Pancreas (tissue), 10 donors: ENCODE results near the gene SNX18. TPM values are rescaled to one million over a fixed set of nuclear protein-coding genes. Genes with fewer than 3 reads are reported as not detected.

Source experiments
- ATAC-seq, 4 donors: fragments of 200-7000 bp; cut with Tn5 transposase; one replicate each; pipeline versions ENCODE4 v1.8.0 to v1.9.1; 2020; ENCODE audit warnings: mild to moderate bottlenecking in 4 of 4, moderate library complexity in 4 of 4
- DNase-seq, 6 donors: peaks; one replicate each; pipeline ENCODE4 v3.0.0-alpha.2; 2020
- FAIRE-seq: peaks from 2 replicates; lab custom pipeline; 2012; peaks lifted over from hg19 to GRCh38; lab: Jason Lieb, UNC
- H3K27ac ChIP-seq, 4 donors: fragments of 200-600 bp; sonication (generic); 1 replicate in 3 of 4; 2 replicates in 1 of 4; pipeline versions ENCODE4 v1.5.0 to v1.8.0; 2020
- H3K27me3 ChIP-seq, 4 donors: fragments of 200-600 bp; one replicate each; pipeline ENCODE4 v1.8.0; 2021
- H3K36me3 ChIP-seq, 3 donors: fragments of 200-600 bp; sonication (generic) in 1 of 3; one replicate each; pipeline versions ENCODE4 v1.5.0 to v1.8.0; 2020 to 2021
- H3K4me1 ChIP-seq, 3 donors: fragments of 200-600 bp; one replicate each; pipeline ENCODE4 v1.8.0; 2021
- H3K4me3 ChIP-seq, 4 donors: fragments of 200-600 bp; sonication (generic) in 2 of 4; one replicate each; pipeline versions ENCODE4 v1.5.0 to v1.8.0; 2020 to 2021
- H3K9me3 ChIP-seq, 4 donors: fragments of 200-600 bp; one replicate each; pipeline ENCODE4 v1.8.0; 2021
- WGBS, 2 donors: extraction: QIAGEN DNeasy Blood & Tissue Kit; methylation state at CpG; one replicate each; pipeline ENCODE4 v1.1.7; 2013; 5-methylcytosine and 5-hydroxymethylcytosine counted together
- intact Hi-C, 3 donors: fragments of 100-400 bp; cut with DNase I; formaldehyde crosslinking; loops; one replicate each; pipeline versions ENCODE4 v1.11.1 to v1.14.2; 2022
- polyA plus RNA-seq, 2 donors: library from polyadenylated mRNA; stranded (reverse); fragments of 200-250 nt; gene quantifications; one replicate each; pipeline ENCODE4 v1.2.3, GENCODE V29; 2013
- total RNA-seq, 6 donors: library from RNA; stranded (reverse); fragmentation: NEBNext Ultra II Directional in 4 of 6; extraction: Animal tissue kit (Norgen Biotek cat#: 25700) in 4 of 6; gene quantifications; one replicate each; pipeline versions ENCODE4 v1.2.1 to v1.2.4, GENCODE V29; 2021 to 2023
- TF ChIP-seq, protein P1 (sequence below), 4 donors: fragments of 200-600 bp; sonication (generic) in 3 of 4; IDR thresholded peaks; one replicate each; pipeline versions ENCODE4 v1.5.0 to v1.8.0; 2021; ENCODE audit warnings: antibody characterized with exemption in 4 of 4
- donor health status: healthy with polysubstance abuse.
- donor health status: DM: no; HTN: no; CAD: no; lungs with moderate emphysema.
- donor health status: DM: no; HTN: no; CAD: no.
- donor health status: control.
- donor health status: control.
- donor health status: Bipolar disorder and iron deficiency.
- donor health status: DM: yes; HTN: yes; CAD: no.
- donor health status: DM: no; HTN: no; CAD: no.
- donor health status: DM: no; HTN: no; CAD: no.
- donor health status: DM: yes; HTN: yes; CAD: no.

SNX18 gene
- total and polyA plus RNA-seq, 8 donors: 2.9 to 20.0 (median 12.1) TPM

DNA sequence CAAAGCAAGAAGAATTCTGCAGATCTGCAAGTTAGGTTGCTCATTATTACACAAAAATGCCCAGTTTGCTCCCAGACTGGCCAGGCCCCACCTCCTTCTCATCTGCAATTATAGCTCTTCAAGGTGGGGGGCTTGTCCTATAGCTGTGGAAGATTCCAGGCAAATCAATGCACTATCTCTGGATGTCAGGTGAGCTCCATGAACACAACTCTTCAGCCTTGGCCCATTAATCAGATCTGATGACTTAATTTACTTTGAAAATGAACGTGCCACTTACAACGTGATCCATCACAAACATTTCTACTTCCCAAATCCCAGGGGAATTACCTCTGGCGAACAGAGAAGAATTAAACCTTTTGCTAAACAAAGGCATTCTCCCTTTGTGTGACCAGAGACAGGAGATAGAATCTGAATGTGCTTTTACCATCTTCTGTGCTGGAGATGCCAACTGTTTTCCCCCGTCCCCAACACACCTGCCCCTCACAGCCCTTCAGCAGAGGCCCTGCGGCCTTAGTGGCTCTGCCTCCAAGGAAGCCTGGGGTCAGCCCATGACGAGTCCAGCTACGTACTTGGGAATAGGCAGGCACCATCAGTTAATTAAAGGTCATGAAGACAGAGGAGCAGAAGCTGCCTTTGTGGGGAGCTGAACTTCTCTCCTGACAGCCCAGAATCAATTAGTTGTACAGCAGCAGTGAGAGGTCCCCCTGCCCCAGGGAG lies 60.5 kb downstream of the SNX18 start:
- no peak for DNase-seq
- no peak for FAIRE-seq
- H3K27me3 ChIP-seq: no peaks in the 10 kb centered on the region
- no peak overlapping the region for H3K4me3 ChIP-seq
- H3K4me1 ChIP-seq: no peaks in the 10 kb centered on the region
- intact Hi-C loops: no loop called here
- H3K36me3 ChIP-seq: no peaks in the 10 kb centered on the region
- 76 to 84% methylated on average over 7 of the region's 7 CpGs for WGBS, 2 donors
- no peak for ATAC-seq
- no peaks in the 10 kb centered on the region for H3K9me3 ChIP-seq
- TF ChIP-seq, protein P1, sequence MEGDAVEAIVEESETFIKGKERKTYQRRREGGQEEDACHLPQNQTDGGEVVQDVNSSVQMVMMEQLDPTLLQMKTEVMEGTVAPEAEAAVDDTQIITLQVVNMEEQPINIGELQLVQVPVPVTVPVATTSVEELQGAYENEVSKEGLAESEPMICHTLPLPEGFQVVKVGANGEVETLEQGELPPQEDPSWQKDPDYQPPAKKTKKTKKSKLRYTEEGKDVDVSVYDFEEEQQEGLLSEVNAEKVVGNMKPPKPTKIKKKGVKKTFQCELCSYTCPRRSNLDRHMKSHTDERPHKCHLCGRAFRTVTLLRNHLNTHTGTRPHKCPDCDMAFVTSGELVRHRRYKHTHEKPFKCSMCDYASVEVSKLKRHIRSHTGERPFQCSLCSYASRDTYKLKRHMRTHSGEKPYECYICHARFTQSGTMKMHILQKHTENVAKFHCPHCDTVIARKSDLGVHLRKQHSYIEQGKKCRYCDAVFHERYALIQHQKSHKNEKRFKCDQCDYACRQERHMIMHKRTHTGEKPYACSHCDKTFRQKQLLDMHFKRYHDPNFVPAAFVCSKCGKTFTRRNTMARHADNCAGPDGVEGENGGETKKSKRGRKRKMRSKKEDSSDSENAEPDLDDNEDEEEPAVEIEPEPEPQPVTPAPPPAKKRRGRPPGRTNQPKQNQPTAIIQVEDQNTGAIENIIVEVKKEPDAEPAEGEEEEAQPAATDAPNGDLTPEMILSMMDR (IDR thresholded peaks at IDR 0.05): no peak
- H3K27ac ChIP-seq: no peak overlapping the region

DNA sequence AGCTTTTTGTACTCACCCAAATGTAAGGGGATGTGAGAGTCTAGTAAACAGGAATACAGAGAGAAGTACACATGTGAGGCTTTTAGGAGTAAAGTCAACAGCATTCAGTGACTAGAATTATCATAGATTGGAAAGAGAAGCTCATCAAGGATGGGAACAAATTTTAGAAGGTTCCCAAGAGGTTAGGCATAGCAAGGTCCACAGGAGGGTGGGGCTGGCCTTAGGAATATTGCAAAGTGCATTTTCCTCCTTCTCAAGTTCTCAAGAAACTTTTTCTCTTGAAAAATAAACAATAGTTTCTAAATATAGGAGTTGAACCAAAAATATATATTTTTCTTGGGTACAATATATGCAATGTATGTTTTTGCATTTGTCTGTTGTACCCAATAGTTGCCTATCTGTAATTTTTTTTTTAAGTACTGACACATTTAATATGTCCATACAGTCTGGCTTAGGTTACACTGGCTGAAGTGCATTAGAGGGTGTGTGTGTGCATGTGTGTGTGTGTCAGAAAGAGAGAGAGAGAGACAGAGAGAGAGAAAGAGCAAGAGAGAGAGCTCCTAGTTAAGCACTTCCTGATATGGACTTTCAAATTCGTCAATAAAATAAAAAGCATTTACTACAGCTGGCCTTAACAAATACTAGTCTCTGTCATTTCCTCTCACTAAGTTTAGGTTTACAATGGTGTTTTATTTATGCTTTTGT lies 62.2 kb downstream of the SNX18 start:
- intact Hi-C loops: no loop called here
- WGBS, 2 donors: 14 to 26% methylated on average over 1 of the region's 1 CpG

DNA sequence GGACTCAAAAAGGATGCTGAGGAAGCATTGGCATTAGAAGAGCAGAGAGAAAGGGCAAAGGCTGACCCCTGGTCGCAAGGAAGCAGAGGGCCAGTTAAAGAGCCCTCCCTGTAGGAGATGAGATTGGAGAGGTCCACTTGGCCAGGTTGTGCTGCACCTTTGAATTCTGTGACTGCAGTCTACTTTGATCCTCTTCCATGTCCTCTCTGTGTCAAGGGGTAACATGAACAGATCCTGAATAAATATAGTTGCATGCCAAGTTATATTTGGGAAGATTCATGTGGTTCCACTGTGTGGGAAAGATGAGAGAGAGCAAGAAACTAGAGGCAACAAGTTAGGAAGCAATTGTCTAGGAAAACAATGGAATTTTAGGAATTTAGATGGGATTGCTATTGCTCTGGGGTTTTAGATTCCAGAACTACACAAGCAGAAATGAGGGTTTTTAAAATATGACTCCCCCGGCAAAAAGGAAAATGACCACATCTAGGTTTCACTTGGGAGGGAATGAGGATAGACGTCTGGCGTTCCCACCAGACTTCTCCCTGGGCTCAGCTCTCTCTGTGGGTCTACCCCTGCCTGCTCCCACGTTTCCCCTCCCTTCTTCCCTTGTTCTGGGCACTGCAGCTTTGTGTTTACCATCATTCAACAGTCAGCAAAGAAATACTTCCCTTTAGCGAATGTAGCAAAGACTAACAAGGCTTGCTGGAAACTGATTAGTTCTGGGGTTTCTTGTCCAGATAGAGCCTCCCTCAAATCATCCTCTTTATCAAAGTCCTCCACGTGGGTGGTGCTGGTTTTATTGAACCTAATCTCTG lies 63.6 kb downstream of the SNX18 start:
- intact Hi-C loops: no loop called here
- TF ChIP-seq, protein P1 (IDR thresholded peaks at IDR 0.05): no peak
- ATAC-seq (peak in 3 of 4 donors; percentile 19 to 73 (median 68)), DNase-seq (no peak), FAIRE-seq (no peak)
- WGBS, 2 donors: 45 to 48% methylated on average over 7 of the region's 7 CpGs
- peak overlapping the region in 2 of 4 donors; percentile 8 to 24 for H3K27ac ChIP-seq
- H3K27me3 ChIP-seq: no peaks in the 10 kb centered on the region
- H3K36me3 ChIP-seq: no peaks in the 10 kb centered on the region
- H3K4me1 ChIP-seq: no peaks in the 10 kb centered on the region
- H3K9me3 ChIP-seq: no peaks in the 10 kb centered on the region
- no peak overlapping the region for H3K4me3 ChIP-seq

More for the DNA sequence above, 62.2 kb downstream of the SNX18 start:
- TF ChIP-seq, protein P1 (IDR thresholded peaks at IDR 0.05): no peak
- no peak overlapping the region for H3K27ac ChIP-seq
- H3K9me3 ChIP-seq: no peaks in the 10 kb centered on the region
- ATAC-seq (peak in 1 of 4 donors; percentile 30), DNase-seq (no peak), FAIRE-seq (no peak)
- no peak overlapping the region for H3K4me3 ChIP-seq
- no peaks in the 10 kb centered on the region for H3K27me3 ChIP-seq
- H3K36me3 ChIP-seq: no peaks in the 10 kb centered on the region
- H3K4me1 ChIP-seq: no peaks in the 10 kb centered on the region

DNA sequence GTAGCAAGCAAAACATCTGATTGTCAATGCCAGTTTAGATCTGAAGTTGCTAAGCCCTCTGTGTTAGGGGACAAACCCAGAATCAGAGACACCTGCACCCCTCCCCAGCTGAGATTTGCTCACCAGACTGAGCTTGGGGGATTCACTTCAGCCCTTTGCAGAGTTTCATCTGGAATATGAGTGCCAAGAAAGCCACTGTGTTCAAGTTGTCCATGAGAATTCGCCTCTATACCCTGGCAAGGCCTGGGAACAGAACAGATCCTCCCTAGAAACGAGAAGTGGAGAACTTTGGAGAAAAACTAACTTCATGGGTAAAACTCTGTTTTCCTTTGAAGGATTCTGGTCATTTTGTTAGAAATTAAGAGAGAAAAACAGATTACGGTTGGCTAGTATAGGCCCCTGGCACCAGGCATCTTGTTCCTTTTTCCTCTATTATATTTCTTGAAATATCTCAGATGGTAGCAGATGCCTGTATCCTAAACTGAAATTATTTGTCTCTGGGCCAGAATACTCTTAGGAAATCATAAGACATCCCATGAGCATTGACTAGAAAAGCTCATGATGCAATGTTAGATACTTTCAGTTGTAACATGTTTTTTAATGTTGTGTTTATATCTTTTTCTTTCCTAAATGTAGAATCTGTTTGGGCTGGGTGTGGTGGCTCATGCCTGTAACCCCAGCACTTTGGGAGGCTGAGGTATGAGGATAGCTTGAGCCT lies 64.4 kb downstream of the SNX18 start:
- TF ChIP-seq, protein P1 (IDR thresholded peaks at IDR 0.05): no peak
- Histone ChIP-seq H3K27ac (peak overlapping the region in 2 of 4 donors; percentile 8 to 24), H3K36me3 (no peaks in the 10 kb centered on the region), H3K4me1 (no peaks in the 10 kb centered on the region), H3K9me3 (no peaks in the 10 kb centered on the region), H3K4me3 (no peak overlapping the region), H3K27me3 (no peaks in the 10 kb centered on the region)
- intact Hi-C loops: no loop called here
- DNase-seq (no peak), ATAC-seq (peak in 2 of 4 donors; percentile 26 to 56), FAIRE-seq (no peak)
- WGBS, 2 donors: 76 to 85% methylated on average over 3 of the region's 3 CpGs
